BJ (cell line): ENCODE results near the gene PITPNC1. TPM values are rescaled to one million over a fixed set of nuclear protein-coding genes. Genes with fewer than 3 reads are reported as not detected.

Source experiments
- CTCF ChIA-PET: fragments of 350-600 bp; formaldehyde crosslinking; extraction: SDS; loops from one replicate; lab custom pipeline; 2021; ENCODE audit warnings: antibody characterized with exemption, inconsistent platforms; lab: Yijun Ruan, JAX
- POLR2A ChIA-PET: fragments of 300-600 bp; sonication (Branson Sonifier 250); formaldehyde crosslinking; extraction: SDS; loops from one replicate; lab custom pipeline; 2021; ENCODE audit warnings: antibody characterized with exemption; lab: Charles Lee
- DNase-seq: peaks from one replicate; pipeline ENCODE4 v3.0.0-alpha.2; 2011; ENCODE audit warnings: low read depth
- H3K27me3 ChIP-seq: 2 replicates; pipeline ENCODE4 v1.6.0; 2011; ENCODE audit warnings: low read length; ENCODE audit not compliant: control insufficient read depth, insufficient read depth
- H3K36me3 ChIP-seq: 2 replicates; pipeline ENCODE4 v1.5.1; 2011; ENCODE audit warnings: low read length; ENCODE audit not compliant: control insufficient read depth, insufficient read depth
- H3K4me3 ChIP-seq: 2 replicates; pipeline ENCODE4 v1.5.1; 2011; ENCODE audit warnings: low read depth, mild to moderate bottlenecking, control low read depth, low read length
- polyA plus RNA-seq: library from polyadenylated mRNA; depleted of rRNA; stranded (reverse); fragments of >200 nt; gene quantifications from 2 replicates; pipeline ENCODE4 v1.2.3, GENCODE V29; 2011
- TF ChIP-seq, protein P1 (sequence below): IDR thresholded peaks from 2 replicates; pipeline ENCODE4 v1.5.1; 2011; ENCODE audit warnings: low read depth, mild to moderate bottlenecking, control low read depth, inconsistent platforms, low read length, moderate library complexity; ENCODE audit not compliant: insufficient read depth

Gene PITPNC1
- polyA plus RNA-seq, 1 experiment, result 4.6 TPM

DNA sequence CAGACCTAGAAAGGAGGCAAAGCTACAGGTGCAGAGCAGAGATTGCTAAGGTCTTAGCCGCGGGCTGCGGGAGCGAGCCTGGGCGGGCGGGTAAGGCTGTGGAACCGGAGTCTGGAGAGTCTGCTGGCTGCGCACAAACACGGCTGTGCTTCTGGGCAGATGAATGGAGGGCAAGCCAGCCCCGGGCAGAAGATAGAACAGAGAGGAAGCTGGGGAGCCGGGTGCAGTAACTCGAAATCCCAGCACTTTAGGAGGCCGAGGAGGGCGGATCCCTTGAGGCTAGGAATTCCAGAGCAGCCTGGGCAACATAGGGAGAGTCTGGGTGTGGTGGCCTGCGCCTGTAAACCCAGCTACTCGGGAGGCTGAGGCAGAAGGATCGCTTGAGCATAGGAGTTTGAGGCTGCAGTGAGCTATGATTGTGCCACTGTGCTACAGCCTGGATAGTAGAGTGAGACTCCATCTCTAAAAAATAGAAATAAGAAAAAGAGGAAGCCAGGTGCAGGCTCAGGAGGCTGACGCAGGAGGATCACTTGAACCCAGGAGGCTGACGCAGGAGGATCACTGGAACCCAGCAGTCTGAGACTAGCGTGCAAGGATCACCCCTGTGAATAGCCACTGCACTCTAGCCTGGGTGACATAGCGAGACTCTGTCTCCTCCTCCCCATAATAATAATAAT lies 56.3 kb downstream of the PITPNC1 start:
- no peak for DNase-seq
- CTCF ChIA-PET, result interaction anchor here (1.4 to 1.5 kb wide), 2 partner anchors 8 to 13 kb away, joined by 3 to 4 read pairs; no protein-coding TSS in a partner anchor
- H3K36me3 ChIP-seq, result no peaks in the 10 kb centered on the region
- POLR2A ChIA-PET, result no interaction called here
- no peak overlapping the region for H3K4me3 ChIP-seq
- TF ChIP-seq, protein P1, sequence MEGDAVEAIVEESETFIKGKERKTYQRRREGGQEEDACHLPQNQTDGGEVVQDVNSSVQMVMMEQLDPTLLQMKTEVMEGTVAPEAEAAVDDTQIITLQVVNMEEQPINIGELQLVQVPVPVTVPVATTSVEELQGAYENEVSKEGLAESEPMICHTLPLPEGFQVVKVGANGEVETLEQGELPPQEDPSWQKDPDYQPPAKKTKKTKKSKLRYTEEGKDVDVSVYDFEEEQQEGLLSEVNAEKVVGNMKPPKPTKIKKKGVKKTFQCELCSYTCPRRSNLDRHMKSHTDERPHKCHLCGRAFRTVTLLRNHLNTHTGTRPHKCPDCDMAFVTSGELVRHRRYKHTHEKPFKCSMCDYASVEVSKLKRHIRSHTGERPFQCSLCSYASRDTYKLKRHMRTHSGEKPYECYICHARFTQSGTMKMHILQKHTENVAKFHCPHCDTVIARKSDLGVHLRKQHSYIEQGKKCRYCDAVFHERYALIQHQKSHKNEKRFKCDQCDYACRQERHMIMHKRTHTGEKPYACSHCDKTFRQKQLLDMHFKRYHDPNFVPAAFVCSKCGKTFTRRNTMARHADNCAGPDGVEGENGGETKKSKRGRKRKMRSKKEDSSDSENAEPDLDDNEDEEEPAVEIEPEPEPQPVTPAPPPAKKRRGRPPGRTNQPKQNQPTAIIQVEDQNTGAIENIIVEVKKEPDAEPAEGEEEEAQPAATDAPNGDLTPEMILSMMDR, result no peak
- no peaks in the 10 kb centered on the region for H3K27me3 ChIP-seq

DNA sequence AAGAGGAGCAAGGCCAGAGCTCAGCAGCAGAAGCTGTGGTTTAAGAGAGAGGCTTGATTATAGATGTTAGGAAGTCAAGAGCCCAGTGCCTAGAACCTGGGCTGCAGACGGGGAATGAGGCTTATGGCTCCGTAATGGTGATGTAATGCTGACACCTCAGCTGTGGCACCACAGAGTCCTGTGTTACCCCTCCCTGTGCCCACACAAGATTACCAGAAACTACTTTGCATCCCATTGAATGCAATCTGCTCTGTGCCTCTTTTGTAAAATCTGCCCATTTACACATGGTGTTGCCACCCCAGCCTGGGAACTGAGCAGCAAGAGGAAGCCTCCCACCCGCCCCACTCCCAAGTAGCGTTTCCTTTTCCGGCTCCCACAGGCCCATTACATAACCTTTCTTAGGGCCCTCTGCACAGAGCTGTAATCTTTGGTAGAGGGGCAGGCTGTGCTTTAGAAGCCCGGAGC lies 57.0 kb downstream of the PITPNC1 start:
- H3K4me3 ChIP-seq, result no peak overlapping the region
- H3K27me3 ChIP-seq, result no peaks in the 10 kb centered on the region
- DNase-seq, result no peak
- ChIA-PET POLR2A (no interaction called here), CTCF (no interaction called here)
- no peaks in the 10 kb centered on the region for H3K36me3 ChIP-seq
- TF ChIP-seq, protein P1, result no peak

DNA sequence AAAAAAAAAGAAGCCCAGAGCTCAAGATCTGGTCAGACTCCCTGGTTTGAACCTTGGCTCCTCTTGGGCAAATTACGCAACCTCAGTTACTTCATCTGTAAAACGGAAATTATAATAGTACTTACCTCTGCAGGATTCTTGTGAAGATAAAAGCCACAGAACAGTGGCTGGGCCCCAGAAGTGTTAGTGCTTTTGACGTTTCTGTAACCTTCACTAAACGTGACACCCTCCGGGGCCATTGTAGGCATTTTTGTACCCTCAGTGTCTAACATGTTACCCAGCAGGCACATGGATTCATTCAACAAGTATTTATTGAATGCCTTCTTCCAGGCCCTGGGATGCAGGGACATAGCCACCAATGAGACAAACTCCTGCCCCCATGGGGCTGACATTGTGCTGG lies 58.0 kb downstream of the PITPNC1 start:
- no peak for DNase-seq
- TF ChIP-seq, protein P1, result no peak
- Histone ChIP-seq H3K27me3 (no peaks in the 10 kb centered on the region), H3K36me3 (no peaks in the 10 kb centered on the region), H3K4me3 (no peak overlapping the region)
- ChIA-PET POLR2A (no interaction called here), CTCF (no interaction called here)

DNA sequence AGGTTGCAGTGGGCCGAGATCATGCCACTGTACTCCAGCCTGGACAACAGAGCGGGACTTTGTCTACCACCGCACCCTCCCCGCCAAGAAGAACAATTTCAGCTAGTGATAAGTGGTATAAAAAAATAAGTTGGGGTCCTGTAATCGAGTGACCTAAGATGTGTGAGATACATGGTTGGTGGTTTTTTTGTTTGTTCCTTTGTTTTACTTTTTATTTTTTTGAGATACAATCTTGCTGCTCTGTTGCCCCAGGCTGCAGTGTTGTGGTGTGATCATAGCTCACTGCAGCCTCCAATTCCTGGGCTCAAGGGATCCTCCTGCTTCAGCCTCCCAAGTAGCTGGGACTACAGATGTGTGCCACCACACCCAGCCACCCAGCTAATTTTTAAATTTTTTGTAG lies 58.7 kb downstream of the PITPNC1 start:
- TF ChIP-seq, protein P1, result no peak
- CTCF ChIA-PET, result no interaction called here
- Histone ChIP-seq H3K27me3 (no peaks in the 10 kb centered on the region), H3K4me3 (no peak overlapping the region), H3K36me3 (no peaks in the 10 kb centered on the region)
- no peak for DNase-seq
- POLR2A ChIA-PET, result no interaction called here

DNA sequence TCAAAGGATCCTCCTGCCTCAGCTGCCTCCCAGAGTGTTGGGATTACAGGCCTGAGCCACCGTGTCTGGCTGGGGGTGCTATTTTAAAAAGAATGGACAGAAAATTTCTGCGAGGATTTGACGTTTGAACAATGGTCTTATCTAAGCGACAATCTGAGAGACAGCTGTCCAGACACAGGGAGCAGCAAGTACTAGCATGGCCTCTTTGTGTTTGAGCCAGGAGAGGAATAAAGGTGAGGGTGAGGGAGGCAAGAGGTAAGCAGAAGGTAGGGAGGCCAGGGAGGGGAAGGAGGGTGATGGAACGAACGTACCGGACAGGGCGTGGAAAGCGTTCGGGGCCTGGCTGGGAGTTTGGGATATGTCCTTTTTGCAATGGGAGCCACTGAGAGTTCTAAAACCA lies 59.2 kb downstream of the PITPNC1 start:
- CTCF ChIA-PET, result no interaction called here
- POLR2A ChIA-PET, result no interaction called here
- DNase-seq, result no peak
- Histone ChIP-seq H3K4me3 (no peak overlapping the region), H3K27me3 (no peaks in the 10 kb centered on the region), H3K36me3 (no peaks in the 10 kb centered on the region)
- TF ChIP-seq, protein P1, result no peak
